SJCRH30 (cell line): ENCODE data around the gene COX19. TPM values are rescaled to one million over a fixed set of nuclear protein-coding genes. Genes with fewer than 3 reads are reported as not detected.
"Not testable (repeated sequence)": the region's sequence is repeated elsewhere in the genome, so short reads cannot be mapped to it uniquely, and the experiment has no call there.

Experiments used
- DNase-seq, 2 experiments: peaks; one replicate each; pipeline ENCODE4 v3.0.0-alpha.2; 2015 to 2020
- H3K27ac ChIP-seq: fragments of 250-450 bp; sonication (Bioruptor Pico); 2 replicates; pipeline ENCODE4 v1.5.1; 2020; ENCODE audit warnings: mild to moderate bottlenecking, moderate library complexity
- H3K27me3 ChIP-seq: fragments of 250-450 bp; sonication (Bioruptor Pico); 2 replicates; pipeline ENCODE4 v1.5.1; 2020; ENCODE audit warnings: mild to moderate bottlenecking, moderate library complexity
- H3K36me3 ChIP-seq: fragments of 250-450 bp; sonication (Bioruptor Pico); 2 replicates; pipeline ENCODE4 v1.5.1; 2020; ENCODE audit warnings: mild to moderate bottlenecking, moderate library complexity
- H3K4me1 ChIP-seq: fragments of 250-450 bp; sonication (Bioruptor Pico); 2 replicates; pipeline ENCODE4 v1.5.1; 2020; ENCODE audit warnings: mild to moderate bottlenecking, moderate library complexity
- H3K4me3 ChIP-seq: fragments of 250-450 bp; sonication (Bioruptor Pico); 2 replicates; pipeline ENCODE4 v1.5.1; 2020; ENCODE audit warnings: mild to moderate bottlenecking, moderate library complexity
- H3K9me3 ChIP-seq: fragments of 250-450 bp; sonication (Bioruptor Pico); replicated peaks from 2 replicates; pipeline ENCODE4 v1.5.1; 2020; ENCODE audit warnings: mild to moderate bottlenecking, moderate library complexity
- total RNA-seq: library from RNA; depleted of rRNA; stranded (reverse); fragments of >200 nt; shearing (Covaris generic); gene quantifications from 2 replicates; pipeline ENCODE4 v1.2.3, GENCODE V29; 2014

Gene COX19
- total RNA-seq, 1 experiment from 2014 or later, result 8.6 TPM

- no peak overlapping the region for H3K27ac ChIP-seq
- H3K4me1 ChIP-seq, result no peaks in the 10 kb centered on the region; the same call in 1 of the 2 replicates
- no peak for DNase-seq
- H3K9me3 ChIP-seq, result no peaks in the 10 kb centered on the region
- no peak overlapping the region for H3K4me3 ChIP-seq
- peaks cover 4% of the 10 kb centered on the region; the same call in 1 of the 2 replicates for H3K36me3 ChIP-seq
- no peaks in the 10 kb centered on the region for H3K27me3 ChIP-seq
Measured at GRCh38 chr7:968205-969105, 6.9 kb downstream of the COX19 start.

DNA sequence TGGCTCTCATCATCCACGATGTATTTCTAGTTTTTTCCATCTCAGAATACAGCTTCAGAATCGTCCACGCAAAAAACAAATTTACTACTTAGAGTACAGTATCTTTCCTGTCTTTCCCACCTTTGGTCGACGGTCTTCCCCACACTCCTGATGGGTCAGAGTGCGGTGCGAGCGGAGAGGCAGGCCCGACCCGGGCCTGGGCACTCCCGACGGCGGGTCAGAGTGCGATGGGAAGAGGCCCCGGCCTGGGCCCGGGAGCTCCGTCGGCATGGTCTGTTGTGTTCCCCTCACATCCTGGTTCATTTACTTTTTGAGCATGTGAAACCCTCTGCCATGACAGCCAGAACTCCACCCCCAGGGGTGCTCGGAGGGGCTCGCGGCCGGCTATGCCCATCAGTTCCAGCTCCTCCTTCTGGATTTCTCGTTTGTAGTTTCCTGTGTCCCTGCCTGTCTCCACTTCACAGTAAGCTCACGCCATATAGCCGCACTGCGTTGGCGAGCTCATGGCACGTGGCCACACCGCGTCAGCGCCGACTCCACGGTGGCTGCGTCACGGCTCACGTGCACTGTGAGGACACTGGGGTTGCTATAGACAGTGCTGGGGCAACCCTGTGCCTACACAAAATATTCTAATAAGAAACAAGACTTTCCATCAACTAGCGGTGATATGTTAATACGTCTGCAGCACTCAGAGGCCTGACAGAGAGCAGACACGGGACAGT is 7.8 kb downstream of the COX19 start:
- Histone ChIP-seq H3K27me3 (no peaks in the 10 kb centered on the region), H3K9me3 (no peaks in the 10 kb centered on the region), H3K36me3 (no peaks in the 10 kb centered on the region), H3K4me1 (no peaks in the 10 kb centered on the region; the same call in 1 of the 2 replicates), H3K27ac (no peak overlapping the region), H3K4me3 (no peak overlapping the region)
- no peak for DNase-seq

- no peak overlapping the region for H3K27ac ChIP-seq
- no peaks in the 10 kb centered on the region for H3K9me3 ChIP-seq
- no peaks in the 10 kb centered on the region for H3K27me3 ChIP-seq
- H3K4me3 ChIP-seq, result no peak overlapping the region
- DNase-seq, result no peak
- no peaks in the 10 kb centered on the region; the same call in 1 of the 2 replicates for H3K4me1 ChIP-seq
- H3K36me3 ChIP-seq, result no peaks in the 10 kb centered on the region
Measured at GRCh38 chr7:966291-967069, 8.9 kb downstream of the COX19 start.

DNA sequence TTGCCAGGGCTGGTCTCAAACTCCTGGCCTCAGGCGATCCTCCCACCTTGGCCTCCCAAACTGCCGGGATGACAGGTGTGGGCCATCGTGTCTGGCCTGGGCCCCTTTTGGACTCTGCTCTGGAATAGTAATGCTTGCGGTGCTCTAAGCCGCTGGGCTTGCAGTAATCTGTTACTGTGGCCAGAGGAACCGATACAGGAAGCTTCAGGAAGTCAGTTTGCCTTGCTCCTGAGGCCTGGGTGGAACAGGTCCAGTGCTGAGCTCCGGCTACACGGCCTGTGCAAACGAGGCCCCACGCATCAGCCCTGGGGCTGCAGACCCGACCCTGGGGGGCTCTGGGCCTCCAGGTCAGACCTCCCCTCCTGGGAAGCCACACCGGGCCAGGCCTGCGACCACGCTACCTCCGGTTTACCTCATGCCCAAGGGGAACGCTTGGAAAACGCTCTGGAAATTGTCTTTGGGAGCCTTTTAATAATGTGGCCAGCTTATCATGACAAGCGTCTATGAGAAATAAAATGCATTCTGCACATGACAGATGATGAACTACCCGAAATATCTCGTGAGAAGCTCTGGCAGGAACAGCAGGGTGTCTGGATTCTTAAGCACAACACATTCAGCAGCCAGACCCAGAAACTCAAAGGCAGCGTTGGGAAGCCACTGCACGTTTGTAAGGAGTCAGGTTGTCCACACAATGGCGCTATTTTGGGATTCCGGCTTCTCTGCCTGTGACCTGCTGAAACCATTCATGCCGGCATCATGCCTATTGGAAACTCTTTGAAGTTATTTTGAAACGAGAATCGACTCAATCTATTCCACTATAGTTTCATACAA is 10.7 kb downstream of the COX19 start:
- Histone ChIP-seq H3K27me3 (no peaks in the 10 kb centered on the region), H3K4me3 (no peak overlapping the region), H3K4me1 (no peaks in the 10 kb centered on the region; the same call in 1 of the 2 replicates), H3K9me3 (no peaks in the 10 kb centered on the region), H3K27ac (no peak overlapping the region), H3K36me3 (no peaks in the 10 kb centered on the region)
- no peak for DNase-seq

GRCh38 chr7:963236-964078 is 11.9 kb downstream of the COX19 start:
- Histone ChIP-seq H3K9me3 (no peaks in the 10 kb centered on the region), H3K4me3 (no peak overlapping the region), H3K27me3 (no peaks in the 10 kb centered on the region), H3K27ac (no peak overlapping the region), H3K4me1 (no peaks in the 10 kb centered on the region; the same call in 1 of the 2 replicates), H3K36me3 (no peaks in the 10 kb centered on the region)
- no peak for DNase-seq

DNA sequence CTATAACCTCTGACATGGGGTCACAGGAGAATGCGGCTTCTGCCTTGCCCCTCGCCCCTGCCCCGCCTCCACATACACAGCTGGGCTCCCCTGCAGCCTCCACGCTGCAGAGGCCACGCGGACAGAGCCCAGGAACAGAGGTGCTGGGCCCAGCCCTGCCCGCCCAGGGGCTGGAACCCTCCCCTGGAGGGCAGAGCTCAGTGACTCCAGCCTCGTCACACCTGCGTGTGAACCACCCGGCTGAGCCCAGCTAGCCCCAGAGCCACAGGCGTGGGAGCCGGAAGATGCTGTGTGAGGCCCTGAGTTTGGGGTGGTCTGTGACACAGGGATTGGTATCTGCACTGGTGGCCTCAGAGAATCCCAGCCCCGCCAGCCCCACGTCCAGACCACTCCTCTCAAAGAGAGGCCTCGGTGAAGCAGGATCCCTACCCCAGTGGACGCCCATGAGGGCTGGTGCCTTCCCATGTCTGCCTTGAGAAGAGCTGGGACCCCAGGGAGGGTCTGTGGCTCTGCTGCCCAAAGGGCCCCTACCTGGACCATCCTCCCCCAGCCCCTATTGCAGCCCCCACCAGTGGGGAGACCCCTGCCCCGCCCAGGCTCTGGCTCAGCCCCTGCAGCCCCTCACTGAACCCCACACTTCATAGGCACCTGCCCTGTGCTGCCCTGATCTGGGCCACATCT is 12.8 kb downstream of the COX19 start:
- no peaks in the 10 kb centered on the region for H3K36me3 ChIP-seq
- DNase-seq, result no peak
- H3K9me3 ChIP-seq, result no peaks in the 10 kb centered on the region
- H3K4me3 ChIP-seq, result no peak overlapping the region
- no peaks in the 10 kb centered on the region for H3K27me3 ChIP-seq
- no peak overlapping the region for H3K27ac ChIP-seq
- no peaks in the 10 kb centered on the region; the same call in 1 of the 2 replicates for H3K4me1 ChIP-seq

DNA sequence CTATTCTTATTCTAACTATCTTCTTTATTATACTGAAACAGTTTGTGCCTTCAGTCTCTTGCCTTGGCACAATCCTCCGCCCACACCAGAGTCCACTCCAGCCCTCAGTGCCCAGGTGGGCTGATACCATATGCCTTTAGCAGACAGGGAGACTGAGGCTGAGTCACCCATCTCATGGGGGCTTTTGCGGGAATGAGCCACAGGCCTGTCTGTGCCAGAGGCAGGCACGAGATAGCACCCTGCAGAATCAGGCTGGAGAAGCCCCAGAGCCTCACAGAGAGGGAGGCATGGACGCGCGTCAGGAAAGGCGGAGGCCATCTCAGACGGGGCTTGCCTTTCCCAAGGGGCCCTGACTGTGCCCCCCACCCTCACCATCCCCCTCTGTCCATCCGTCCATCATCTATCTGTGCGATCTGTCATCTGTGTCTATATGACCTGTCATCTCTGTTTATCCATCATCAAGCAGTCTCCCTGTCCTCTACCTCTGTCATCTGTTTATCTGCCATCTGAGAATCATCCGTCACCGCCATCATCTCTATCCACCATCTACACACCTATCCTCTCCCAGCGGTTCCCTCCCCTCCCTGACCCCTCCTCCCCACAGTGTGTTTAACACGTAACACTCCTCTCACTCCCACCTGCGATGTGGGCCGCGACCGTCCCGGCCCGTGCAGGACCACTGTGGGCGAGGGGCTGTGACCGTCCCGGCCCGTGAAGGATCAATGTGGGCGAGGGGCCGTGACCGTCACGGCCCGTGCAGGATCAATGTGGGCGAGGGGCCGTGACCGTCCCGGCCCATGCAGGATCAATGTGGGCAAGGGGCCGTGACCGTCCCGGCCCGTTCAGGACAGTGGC is 13.6 kb downstream of the COX19 start:
- no peaks in the 10 kb centered on the region for H3K27me3 ChIP-seq
- H3K4me1 ChIP-seq, result no peaks in the 10 kb centered on the region; the same call in 1 of the 2 replicates
- DNase-seq, result no peak

DNA sequence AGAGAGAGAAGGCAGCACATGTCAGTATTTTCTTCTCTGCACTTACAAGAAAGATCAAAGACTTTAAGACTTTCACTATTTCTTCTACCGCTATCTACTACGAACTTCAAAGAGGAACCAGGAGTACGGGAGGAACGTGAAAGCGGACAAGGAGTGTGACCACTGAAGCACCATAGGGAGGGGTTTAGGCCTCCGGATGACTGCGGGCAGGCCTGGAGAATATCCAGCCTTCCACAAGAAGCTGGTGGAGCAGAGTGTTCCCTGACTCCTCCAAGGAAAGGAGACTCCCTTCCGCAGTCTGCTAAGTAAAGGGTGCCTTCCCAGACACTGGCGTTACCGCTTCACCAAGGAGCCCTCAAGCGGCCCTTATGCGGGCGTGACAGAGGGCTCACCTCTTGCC is 14.4 kb downstream of the COX19 start:
- not testable (repeated sequence) for H3K27ac ChIP-seq, H3K4me1 ChIP-seq, DNase-seq, H3K36me3 ChIP-seq, H3K27me3 ChIP-seq, H3K9me3 ChIP-seq, H3K4me3 ChIP-seq

More for the DNA sequence above, 13.6 kb downstream of the COX19 start:
- Histone ChIP-seq H3K36me3 (no peaks in the 10 kb centered on the region), H3K9me3 (no peaks in the 10 kb centered on the region), H3K4me3 (no peak overlapping the region), H3K27ac (no peak overlapping the region)

DNA sequence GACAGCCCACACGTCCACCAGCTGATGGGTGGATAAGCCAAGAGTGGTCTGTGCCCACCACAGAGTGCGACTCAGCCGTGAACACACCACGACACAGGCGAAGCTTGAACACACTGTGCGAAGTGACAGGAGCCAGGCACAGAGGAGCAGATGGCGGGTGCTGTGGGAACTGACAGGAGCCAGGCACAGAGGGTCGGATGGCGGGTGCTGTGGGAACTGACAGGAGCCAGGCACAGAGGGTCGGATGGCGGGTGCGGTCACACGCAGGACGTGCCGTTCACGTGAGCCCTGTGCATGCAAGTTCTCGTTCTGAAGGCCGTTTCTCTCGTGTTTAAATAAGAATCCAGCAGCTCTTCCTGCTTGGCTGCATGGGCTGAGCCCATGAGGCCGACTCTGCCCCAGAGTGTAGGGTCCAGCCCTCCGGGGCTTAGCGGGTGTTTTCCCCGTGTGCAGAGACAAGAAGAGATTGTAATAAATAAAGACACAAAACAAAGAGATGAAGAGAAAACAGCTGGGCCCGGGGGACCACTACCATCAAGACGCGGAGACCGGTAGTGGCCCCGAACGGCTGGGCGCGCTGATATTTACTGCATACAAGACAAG is 15.0 kb downstream of the COX19 start:
- Histone ChIP-seq H3K4me3 (no peak overlapping the region), H3K4me1 (no peaks in the 10 kb centered on the region), H3K9me3 (no peaks in the 10 kb centered on the region), H3K36me3 (no peaks in the 10 kb centered on the region), H3K27me3 (no peaks in the 10 kb centered on the region), H3K27ac (no peak overlapping the region)
- DNase-seq, result no peak

- H3K9me3 ChIP-seq, H3K27ac ChIP-seq, H3K4me3 ChIP-seq, DNase-seq, H3K27me3 ChIP-seq, H3K4me1 ChIP-seq, H3K36me3 ChIP-seq: not testable (repeated sequence)
Measured at GRCh38 chr7:959740-960139, 15.6 kb downstream of the COX19 start.

GRCh38 chr7:959271-959670 is 16.1 kb downstream of the COX19 start:
- H3K27ac ChIP-seq, result no peak overlapping the region
- H3K27me3 ChIP-seq, result no peaks in the 10 kb centered on the region

More at GRCh38 chr7:959271-959670, 16.1 kb downstream of the COX19 start:
- H3K4me3 ChIP-seq, result no peak overlapping the region
- H3K36me3 ChIP-seq, result no peaks in the 10 kb centered on the region
- H3K9me3 ChIP-seq, result no peaks in the 10 kb centered on the region
- H3K4me1 ChIP-seq, result no peaks in the 10 kb centered on the region
- no peak for DNase-seq
